Fibroblast of pulmonary artery (primary cell): Measurements from ENCODE around the gene HBQ1.

Experiments
- DNase-seq: peaks from one replicate; pipeline ENCODE4 v3.0.0-alpha.2; 2010; ENCODE audit warnings: low read depth
- H3K4me3 ChIP-seq: replicated peaks from 2 replicates; pipeline ENCODE4 v1.5.1; 2011; ENCODE audit warnings: low read depth, mild to moderate bottlenecking, control low read depth, low read length, moderate library complexity
- TF ChIP-seq, protein P1 (sequence below): IDR thresholded peaks from 2 replicates; pipeline ENCODE4 v1.5.1; 2011; ENCODE audit warnings: mild to moderate bottlenecking, control low read depth, low read length, inconsistent platforms; ENCODE audit errors: missing control alignments

HBQ1 gene

GRCh38 chr16:180101-180675 is at the start of gene HBQ1:
TSS of gene HBQ1 (plus strand) at chr16:180459. CDS start at chr16:180487, 28 bp downstream.
- peak within 1 kb of the TSS; percentile 28 for H3K4me3 ChIP-seq
- TF ChIP-seq, protein P1, sequence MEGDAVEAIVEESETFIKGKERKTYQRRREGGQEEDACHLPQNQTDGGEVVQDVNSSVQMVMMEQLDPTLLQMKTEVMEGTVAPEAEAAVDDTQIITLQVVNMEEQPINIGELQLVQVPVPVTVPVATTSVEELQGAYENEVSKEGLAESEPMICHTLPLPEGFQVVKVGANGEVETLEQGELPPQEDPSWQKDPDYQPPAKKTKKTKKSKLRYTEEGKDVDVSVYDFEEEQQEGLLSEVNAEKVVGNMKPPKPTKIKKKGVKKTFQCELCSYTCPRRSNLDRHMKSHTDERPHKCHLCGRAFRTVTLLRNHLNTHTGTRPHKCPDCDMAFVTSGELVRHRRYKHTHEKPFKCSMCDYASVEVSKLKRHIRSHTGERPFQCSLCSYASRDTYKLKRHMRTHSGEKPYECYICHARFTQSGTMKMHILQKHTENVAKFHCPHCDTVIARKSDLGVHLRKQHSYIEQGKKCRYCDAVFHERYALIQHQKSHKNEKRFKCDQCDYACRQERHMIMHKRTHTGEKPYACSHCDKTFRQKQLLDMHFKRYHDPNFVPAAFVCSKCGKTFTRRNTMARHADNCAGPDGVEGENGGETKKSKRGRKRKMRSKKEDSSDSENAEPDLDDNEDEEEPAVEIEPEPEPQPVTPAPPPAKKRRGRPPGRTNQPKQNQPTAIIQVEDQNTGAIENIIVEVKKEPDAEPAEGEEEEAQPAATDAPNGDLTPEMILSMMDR: no peak
- DNase-seq: peak; percentile 25

GRCh38 chr16:130533-131173 is 49.6 kb upstream of the HBQ1 start:
- TF ChIP-seq, protein P1: no peak
- no peak for DNase-seq
- no peak overlapping the region for H3K4me3 ChIP-seq

GRCh38 chr16:132120-132519 is 48.1 kb upstream of the HBQ1 start:
- no peak overlapping the region for H3K4me3 ChIP-seq
- TF ChIP-seq, protein P1: no peak
- DNase-seq: no peak

- no peak overlapping the region for H3K4me3 ChIP-seq
- TF ChIP-seq, protein P1: no peak
- DNase-seq: no peak
Observed at GRCh38 chr16:133716-134115, 46.5 kb upstream of the HBQ1 start.

DNA sequence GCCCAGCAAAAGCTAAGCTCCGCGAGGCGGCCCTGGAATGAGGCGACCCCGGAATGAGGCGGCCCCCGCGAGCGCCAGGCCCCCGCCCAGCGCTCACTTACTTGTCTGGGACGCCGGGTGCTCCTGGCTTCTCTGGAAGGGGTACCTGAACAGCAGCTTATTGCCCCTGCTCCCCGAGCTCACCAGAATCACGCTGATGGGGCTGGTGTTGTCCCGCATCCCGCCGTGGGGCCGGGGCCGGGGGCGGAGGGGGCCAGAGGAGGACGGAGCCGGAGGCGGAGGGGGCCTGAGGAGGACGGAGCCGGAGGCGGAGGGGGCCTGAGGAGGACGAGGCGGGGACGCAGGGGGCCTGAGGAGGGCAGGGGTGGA is 42.2 kb upstream of the HBQ1 start:
- TF ChIP-seq, protein P1: no peak
- peak overlapping the region; percentile 76 for H3K4me3 ChIP-seq
- no peak for DNase-seq

DNA sequence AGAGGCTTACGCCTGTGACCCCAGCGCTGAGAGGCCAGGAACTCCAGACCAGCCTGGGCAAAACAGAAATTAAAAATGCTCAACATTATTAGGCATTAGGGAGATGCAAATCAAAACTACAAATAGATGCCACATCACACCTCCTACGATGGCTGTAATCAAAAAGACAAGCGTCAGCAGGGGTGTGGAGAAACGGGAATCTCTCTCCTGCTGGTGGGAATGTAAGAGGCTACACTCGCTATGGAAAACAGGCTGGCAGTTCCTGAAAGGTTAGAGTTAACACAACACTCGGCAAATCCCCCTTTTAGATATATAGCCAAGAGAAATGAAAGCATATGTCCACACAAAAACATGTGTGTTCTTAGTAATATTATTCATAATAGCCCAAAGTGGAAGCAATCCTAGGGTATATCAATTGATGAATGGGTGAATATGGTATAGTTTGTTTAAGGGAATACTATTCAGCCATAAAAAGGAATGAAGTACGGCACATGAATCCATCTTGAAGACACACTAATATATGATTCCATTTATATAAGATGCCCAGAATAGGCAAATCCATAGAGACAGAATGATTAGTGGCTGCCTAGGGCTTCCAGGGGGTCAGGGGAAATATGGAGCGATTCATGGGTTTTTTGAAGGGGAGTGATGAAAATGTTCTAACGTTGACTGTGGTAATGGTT is 39.9 kb upstream of the HBQ1 start:
- DNase-seq: no peak
- TF ChIP-seq, protein P1: no peak
- H3K4me3 ChIP-seq: no peak overlapping the region
